ENCODE data around the gene APBA1. TPM values are rescaled to one million over a fixed set of nuclear protein-coding genes. Genes with fewer than 3 reads are reported as not detected.

Gene APBA1
- total and polyA plus RNA-seq, 9 of the 15 experiments (the other 6 are each of a cell fraction or from before 2014, with no cell fraction given), result 0.01 to 0.02 TPM; not detected in 7

DNA sequence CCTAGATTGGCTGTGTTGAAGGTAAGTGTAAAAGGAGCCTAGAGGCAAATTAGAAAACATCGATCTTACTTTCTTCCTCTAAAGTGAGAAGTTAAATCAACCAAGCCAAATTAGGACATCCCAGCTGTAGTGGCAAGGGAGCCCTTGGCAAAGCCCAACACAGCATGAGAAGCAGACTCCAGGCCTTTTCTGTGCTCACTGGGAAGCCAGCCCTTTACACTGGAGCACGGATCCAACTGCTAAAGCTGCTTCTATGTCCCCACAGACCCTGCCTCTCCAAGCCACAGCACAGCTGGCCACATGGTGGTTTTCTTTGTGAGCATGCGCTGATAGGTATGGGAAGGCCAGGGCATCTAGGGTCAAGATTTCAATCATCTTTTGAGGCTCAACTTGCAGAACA, 94.1 kb downstream of the APBA1 start:
- 0% methylated on average over 3 of the region's 3 CpGs for WGBS (ENCODE audit: insufficient coverage, low coverage, missing lambda C conversion rate)
- H3K9me3 ChIP-seq (replicated peaks; ENCODE audit: control insufficient read depth, insufficient read depth, low read depth, low read length), result no peaks in the 10 kb centered on the region
- TF ChIP-seq ZKSCAN3 (CRISPR knock-in tag; IDR thresholded peaks at IDR 0.05) (no peak), DIDO1 (tag; IDR thresholded peaks at IDR 0.05; ENCODE audit: low read depth) (no peak), CXXC5 (CRISPR knock-in tag; IDR thresholded peaks at IDR 0.05) (no peak), ZNF133 (CRISPR knock-in tag; IDR thresholded peaks at IDR 0.05) (no peak), NELFE (IDR thresholded peaks at IDR 0.05; ENCODE audit: insufficient read depth, insufficient read length) (no peak), ZFP36 (IDR thresholded peaks at IDR 0.05; ENCODE audit: low read depth, low read length, partially characterized antibody) (no peak), BRCA1 (IDR thresholded peaks at IDR 0.05) (no peak), BRCA1 (CRISPR knock-in tag; IDR thresholded peaks at IDR 0.05) (no peak), POLR2AphosphoS2 (IDR thresholded peaks at IDR 0.05; ENCODE audit: low read length) (no peak), KAT8 (IDR thresholded peaks at IDR 0.05; ENCODE audit: low read depth) (no peak), FOS (IDR thresholded peaks at IDR 0.05; ENCODE audit: extremely low read depth, insufficient read length) (no peak), GABPA (tag; conservative IDR thresholded peaks at IDR 0.05; ENCODE audit: low read depth) (no peak), DPF2 (IDR thresholded peaks at IDR 0.05) (no peak), ZNF384 (IDR thresholded peaks at IDR 0.05; ENCODE audit: low read depth, low read length) (no peak), TAF9B (IDR thresholded peaks at IDR 0.05; ENCODE audit: partially characterized antibody) (no peak), MBD2 (IDR thresholded peaks at IDR 0.05; ENCODE audit: borderline replicate concordance, low read depth) (no peak), SAFB (IDR thresholded peaks at IDR 0.05; ENCODE audit: borderline replicate concordance, low read depth, low read length) (no peak), CTBP1 (IDR thresholded peaks at IDR 0.05; ENCODE audit: borderline replicate concordance) (no peak), RUNX1 (IDR thresholded peaks at IDR 0.05; ENCODE audit: low read depth) (no peak)
- TF ChIP-seq, protein P1, sequence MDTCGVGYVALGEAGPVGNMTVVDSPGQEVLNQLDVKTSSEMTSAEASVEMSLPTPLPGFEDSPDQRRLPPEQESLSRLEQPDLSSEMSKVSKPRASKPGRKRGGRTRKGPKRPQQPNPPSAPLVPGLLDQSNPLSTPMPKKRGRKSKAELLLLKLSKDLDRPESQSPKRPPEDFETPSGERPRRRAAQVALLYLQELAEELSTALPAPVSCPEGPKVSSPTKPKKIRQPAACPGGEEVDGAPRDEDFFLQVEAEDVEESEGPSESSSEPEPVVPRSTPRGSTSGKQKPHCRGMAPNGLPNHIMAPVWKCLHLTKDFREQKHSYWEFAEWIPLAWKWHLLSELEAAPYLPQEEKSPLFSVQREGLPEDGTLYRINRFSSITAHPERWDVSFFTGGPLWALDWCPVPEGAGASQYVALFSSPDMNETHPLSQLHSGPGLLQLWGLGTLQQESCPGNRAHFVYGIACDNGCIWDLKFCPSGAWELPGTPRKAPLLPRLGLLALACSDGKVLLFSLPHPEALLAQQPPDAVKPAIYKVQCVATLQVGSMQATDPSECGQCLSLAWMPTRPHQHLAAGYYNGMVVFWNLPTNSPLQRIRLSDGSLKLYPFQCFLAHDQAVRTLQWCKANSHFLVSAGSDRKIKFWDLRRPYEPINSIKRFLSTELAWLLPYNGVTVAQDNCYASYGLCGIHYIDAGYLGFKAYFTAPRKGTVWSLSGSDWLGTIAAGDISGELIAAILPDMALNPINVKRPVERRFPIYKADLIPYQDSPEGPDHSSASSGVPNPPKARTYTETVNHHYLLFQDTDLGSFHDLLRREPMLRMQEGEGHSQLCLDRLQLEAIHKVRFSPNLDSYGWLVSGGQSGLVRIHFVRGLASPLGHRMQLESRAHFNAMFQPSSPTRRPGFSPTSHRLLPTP (IDR thresholded peaks at IDR 0.05; ENCODE audit: borderline replicate concordance, extremely low read depth, insufficient read length), result no peak
- ChIA-PET CTCF (ENCODE audit: low intra/inter-chr PET ratio) (no interaction called here), POLR2A (interaction anchor here (0.5 kb wide), 1 partner anchor 1018 kb away, joined by 3 read pairs; no protein-coding TSS in a partner anchor)
- DNase-seq (ENCODE audit: extremely low read depth in 1 of 4, low spot score in 3 of 4) (no peak), FAIRE-seq (no peak), ATAC-seq (no peak)
- no peak overlapping the region for H3K27ac ChIP-seq (ENCODE audit: extremely low read depth, low read depth, low read length)
- H3K4me1 ChIP-seq (replicated peaks in 1 of 2; ENCODE audit: control insufficient read depth in 2 of 2, insufficient read depth in 2 of 2, low read length in 2 of 2), result no peaks in the 10 kb centered on the region
- H3K4me2 ChIP-seq (ENCODE audit: insufficient read depth, low read length), result no peak overlapping the region
- H3K4me3 ChIP-seq, result no peak overlapping the region
- no peak overlapping the region for H2AFZ ChIP-seq (ENCODE audit: low read depth, low read length)
- intact Hi-C loops (cut with micrococcal nuclease) (no loop called here), in situ Hi-C loops (cut with MboI) (no loop called here)
- H3K9ac ChIP-seq (ENCODE audit: insufficient read depth in 1 of 2, low read depth in 2 of 2, low read length in 2 of 2), result no peak overlapping the region
- no peaks in the 10 kb centered on the region for H3K27me3 ChIP-seq (ENCODE audit: control insufficient read depth in 2 of 2, insufficient read depth in 2 of 2, low read length in 2 of 2)
- no peaks in the 10 kb centered on the region for H3K36me3 ChIP-seq (ENCODE audit: control insufficient read depth, insufficient read depth, low read length)
- no peaks in the 10 kb centered on the region for H3K9me1 ChIP-seq (ENCODE audit: control insufficient read depth, insufficient read depth, low read length)
- no TSS peak for BruUV-seq (replicated peaks)
- no peaks in the 10 kb centered on the region for H4K20me1 ChIP-seq (replicated peaks; ENCODE audit: control insufficient read depth, insufficient read depth, low read length)
- no peaks in the 10 kb centered on the region for H3K79me2 ChIP-seq (ENCODE audit: control insufficient read depth, insufficient read depth, low read length)
